ENCODE measurements around the gene NTRK2.
A peak's percentile ranks its signal among the peaks of the same experiment; 100 is the strongest.

The NTRK2 gene

DNA sequence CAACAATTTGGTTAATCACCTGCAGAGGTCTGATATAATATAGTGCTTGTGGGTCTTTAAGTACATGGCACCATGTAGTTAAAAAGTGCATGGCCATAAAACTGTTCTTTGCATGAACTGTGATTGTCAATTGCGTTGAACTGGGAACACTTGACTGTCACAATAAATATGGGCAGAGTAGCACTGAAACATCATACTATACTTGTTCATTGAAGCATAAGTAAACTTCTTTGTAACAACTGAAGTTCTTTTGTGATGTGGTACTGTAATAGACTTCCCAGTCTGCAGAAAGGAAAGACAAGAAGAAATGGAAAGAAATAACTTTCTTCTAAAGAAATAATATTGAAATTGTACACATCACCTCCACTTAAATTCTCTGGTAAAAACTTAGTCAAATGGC lies 9.8 kb upstream of the NTRK2 start:
- H3K4me3 ChIP-seq (ENCODE audit: extremely low read depth, insufficient read depth, low read length, poor library complexity, severe bottlenecking): no peak overlapping the region
- peaks cover 5% of the 10 kb centered on the region for H3K9me3 ChIP-seq (ENCODE audit: control insufficient read depth, low read length)
- no peak overlapping the region for H3K27ac ChIP-seq (ENCODE audit: low read depth, low read length, severe bottlenecking)
- no CpG with 5 or more reads among the region's 1 CpG for WGBS, 2 experiments (ENCODE audit: insufficient coverage in 2 of 2)
- no peaks in the 10 kb centered on the region for H3K4me1 ChIP-seq (ENCODE audit: control insufficient read depth, insufficient read depth, low read length, poor library complexity, severe bottlenecking)
- H3K36me3 ChIP-seq (ENCODE audit: control insufficient read depth, insufficient read depth, low read length): no peaks in the 10 kb centered on the region

DNA sequence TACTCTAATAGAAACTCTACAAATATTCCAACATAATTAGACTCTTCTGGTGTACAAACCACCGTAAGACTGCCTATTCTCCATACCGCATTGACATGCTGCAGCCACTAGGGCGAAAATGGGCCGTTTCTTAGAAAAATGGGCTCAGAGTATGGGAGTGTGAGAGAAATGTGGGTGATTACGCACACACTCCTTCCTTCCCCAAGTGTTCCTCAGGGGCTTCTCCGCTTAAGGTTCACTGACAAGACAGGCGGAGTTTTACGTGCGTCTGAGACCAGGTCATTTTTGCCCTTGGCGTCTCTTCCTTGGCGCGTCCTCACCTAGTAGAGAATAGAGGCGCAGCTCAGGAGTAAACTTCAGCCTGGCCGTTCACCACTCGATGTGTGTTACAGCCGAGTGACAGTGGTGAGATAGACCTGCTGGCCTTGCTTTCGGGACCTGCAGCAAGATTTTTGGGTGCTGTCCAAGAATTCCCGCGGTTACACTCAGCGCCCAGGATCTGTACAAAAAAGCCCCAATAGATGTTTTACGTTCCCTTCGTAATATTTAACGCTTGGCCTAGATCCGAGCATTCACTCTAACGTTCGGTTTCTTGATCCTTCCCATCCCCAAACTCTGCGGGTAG lies 1.8 kb upstream of the NTRK2 start:
- H3K4me3 ChIP-seq (ENCODE audit: extremely low read depth, insufficient read depth, low read length, poor library complexity, severe bottlenecking): peak overlapping the region; percentile 40
- H3K4me1 ChIP-seq (ENCODE audit: control insufficient read depth, insufficient read depth, low read length, poor library complexity, severe bottlenecking): no peaks in the 10 kb centered on the region
- H3K36me3 ChIP-seq (ENCODE audit: control insufficient read depth, insufficient read depth, low read length): no peaks in the 10 kb centered on the region
- H3K9me3 ChIP-seq (ENCODE audit: control insufficient read depth, low read length): peaks cover 5% of the 10 kb centered on the region
- no peak overlapping the region for H3K27ac ChIP-seq (ENCODE audit: low read depth, low read length, severe bottlenecking)
- WGBS, 2 experiments (ENCODE audit: insufficient coverage in 2 of 2): 6 to 12% methylated on average over 15 to 18 of the region's 27 CpGs

DNA sequence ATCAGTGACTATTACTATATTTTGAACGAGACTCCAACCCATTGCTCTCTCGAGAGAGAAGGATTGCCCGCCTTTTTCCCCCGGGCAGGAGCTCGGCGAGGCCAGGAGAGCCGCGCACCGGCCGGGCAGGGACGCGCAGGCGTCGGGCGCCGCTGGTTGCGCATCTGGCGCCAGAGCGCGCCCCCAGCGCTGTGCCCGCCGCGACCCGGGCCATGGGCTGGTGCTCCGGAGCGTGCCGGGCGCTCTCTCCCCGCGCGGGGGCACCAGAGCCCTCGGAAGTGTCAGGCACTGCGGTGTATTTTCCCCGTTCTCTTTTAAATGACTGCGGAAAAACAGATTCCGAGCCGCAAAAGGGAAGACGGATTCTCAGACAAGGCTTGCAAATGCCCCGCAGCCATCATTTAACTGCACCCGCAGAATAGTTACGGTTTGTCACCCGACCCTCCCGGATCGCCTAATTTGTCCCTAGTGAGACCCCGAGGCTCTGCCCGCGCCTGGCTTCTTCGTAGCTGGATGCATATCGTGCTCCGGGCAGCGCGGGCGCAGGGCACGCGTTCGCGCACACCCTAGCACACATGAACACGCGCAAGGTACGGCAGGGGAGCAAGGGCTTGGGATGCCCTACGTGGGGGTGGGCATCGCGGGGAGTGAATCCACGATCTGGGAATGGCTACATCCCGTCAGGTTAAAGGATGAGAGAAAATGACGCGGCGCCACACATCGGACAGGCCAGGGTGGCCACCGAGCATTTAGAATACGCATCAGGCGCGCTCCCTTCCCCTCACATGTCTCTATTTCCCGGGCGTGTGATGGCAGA lies 1.1 kb upstream of the NTRK2 start:
- H3K4me1 ChIP-seq (ENCODE audit: control insufficient read depth, insufficient read depth, low read length, poor library complexity, severe bottlenecking): no peaks in the 10 kb centered on the region
- WGBS, 2 experiments (ENCODE audit: insufficient coverage in 2 of 2): 0 to 1% methylated on average over 48 to 58 of the region's 76 CpGs
- H3K27ac ChIP-seq (ENCODE audit: low read depth, low read length, severe bottlenecking): no peak overlapping the region
- peaks cover 5% of the 10 kb centered on the region for H3K9me3 ChIP-seq (ENCODE audit: control insufficient read depth, low read length)
- peak overlapping the region; percentile 40 for H3K4me3 ChIP-seq (ENCODE audit: extremely low read depth, insufficient read depth, low read length, poor library complexity, severe bottlenecking)
- no peaks in the 10 kb centered on the region for H3K36me3 ChIP-seq (ENCODE audit: control insufficient read depth, insufficient read depth, low read length)

- WGBS, 2 experiments (ENCODE audit: insufficient coverage in 2 of 2): 0 to 4% methylated on average over 2 to 3 of the region's 7 CpGs
- no peak overlapping the region for H3K27ac ChIP-seq (ENCODE audit: low read depth, low read length, severe bottlenecking)
Measured at GRCh38 chr9:84669013-84669287, 579 bp upstream of the NTRK2 start.

DNA sequence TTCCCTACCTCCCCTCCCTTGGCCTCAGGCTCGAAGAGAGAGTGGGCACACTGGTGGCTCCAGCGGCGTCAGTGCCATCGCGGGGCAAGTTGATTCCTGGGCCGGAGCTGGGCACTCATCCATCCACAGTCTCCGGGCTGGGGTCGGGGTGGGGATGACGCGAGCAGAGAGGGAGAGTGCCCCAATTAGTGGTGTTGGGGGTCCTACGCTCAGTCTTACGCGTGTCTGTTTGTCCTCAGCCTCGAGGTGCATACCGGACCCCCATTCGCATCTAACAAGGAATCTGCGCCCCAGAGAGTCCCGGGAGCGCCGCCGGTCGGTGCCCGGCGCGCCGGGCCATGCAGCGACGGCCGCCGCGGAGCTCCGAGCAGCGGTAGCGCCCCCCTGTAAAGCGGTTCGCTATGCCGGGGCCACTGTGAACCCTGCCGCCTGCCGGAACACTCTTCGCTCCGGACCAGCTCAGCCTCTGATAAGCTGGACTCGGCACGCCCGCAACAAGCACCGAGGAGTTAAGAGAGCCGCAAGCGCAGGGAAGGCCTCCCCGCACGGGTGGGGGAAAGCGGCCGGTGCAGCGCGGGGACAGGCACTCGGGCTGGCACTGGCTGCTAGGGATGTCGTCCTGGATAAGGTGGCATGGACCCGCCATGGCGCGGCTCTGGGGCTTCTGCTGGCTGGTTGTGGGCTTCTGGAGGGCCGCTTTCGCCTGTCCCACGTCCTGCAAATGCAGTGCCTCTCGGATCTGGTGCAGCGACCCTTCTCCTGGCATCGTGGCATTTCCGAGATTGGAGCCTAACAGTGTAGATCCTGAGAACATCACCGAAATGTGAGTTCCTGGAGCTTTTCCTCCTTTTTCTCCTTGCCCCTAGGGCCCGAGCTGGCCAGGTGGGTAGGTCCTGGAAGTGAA lies 861 bp downstream of the NTRK2 start:
- WGBS, 2 experiments (ENCODE audit: insufficient coverage in 2 of 2): 2% methylated on average over 47 to 65 of the region's 67 CpGs
- Histone ChIP-seq H3K9me3 (ENCODE audit: control insufficient read depth, low read length) (no peaks in the 10 kb centered on the region), H3K4me3 (ENCODE audit: extremely low read depth, insufficient read depth, low read length, poor library complexity, severe bottlenecking) (peak overlapping the region; percentile 40), H3K4me1 (ENCODE audit: control insufficient read depth, insufficient read depth, low read length, poor library complexity, severe bottlenecking) (no peaks in the 10 kb centered on the region), H3K27ac (ENCODE audit: low read depth, low read length, severe bottlenecking) (no peak overlapping the region), H3K36me3 (ENCODE audit: control insufficient read depth, insufficient read depth, low read length) (no peaks in the 10 kb centered on the region)

More at GRCh38 chr9:84669013-84669287, 579 bp upstream of the NTRK2 start:
- no peaks in the 10 kb centered on the region for H3K4me1 ChIP-seq (ENCODE audit: control insufficient read depth, insufficient read depth, low read length, poor library complexity, severe bottlenecking)
- peaks cover 2% of the 10 kb centered on the region for H3K9me3 ChIP-seq (ENCODE audit: control insufficient read depth, low read length)
- no peaks in the 10 kb centered on the region for H3K36me3 ChIP-seq (ENCODE audit: control insufficient read depth, insufficient read depth, low read length)
- H3K4me3 ChIP-seq (ENCODE audit: extremely low read depth, insufficient read depth, low read length, poor library complexity, severe bottlenecking): peak overlapping the region; percentile 40

- Histone ChIP-seq H3K9me3 (ENCODE audit: control insufficient read depth, low read length) (no peaks in the 10 kb centered on the region), H3K27ac (ENCODE audit: low read depth, low read length, severe bottlenecking) (no peak overlapping the region), H3K4me1 (ENCODE audit: control insufficient read depth, insufficient read depth, low read length, poor library complexity, severe bottlenecking) (no peaks in the 10 kb centered on the region), H3K36me3 (ENCODE audit: control insufficient read depth, insufficient read depth, low read length) (no peaks in the 10 kb centered on the region), H3K4me3 (ENCODE audit: extremely low read depth, insufficient read depth, low read length, poor library complexity, severe bottlenecking) (peak overlapping the region; percentile 40)
- 79 to 98% methylated on average over 3 to 4 of the region's 9 CpGs for WGBS, 2 experiments (ENCODE audit: insufficient coverage in 2 of 2)
Measured at GRCh38 chr9:84671586-84672521, 2.3 kb downstream of the NTRK2 start.

- no peak overlapping the region for H3K27ac ChIP-seq (ENCODE audit: low read depth, low read length, severe bottlenecking)
- 92 to 94% methylated on average over 2 of the region's 4 CpGs for WGBS, 2 experiments (ENCODE audit: insufficient coverage in 2 of 2)
- H3K4me1 ChIP-seq (ENCODE audit: control insufficient read depth, insufficient read depth, low read length, poor library complexity, severe bottlenecking): no peaks in the 10 kb centered on the region
- no peak overlapping the region for H3K4me3 ChIP-seq (ENCODE audit: extremely low read depth, insufficient read depth, low read length, poor library complexity, severe bottlenecking)
- no peaks in the 10 kb centered on the region for H3K36me3 ChIP-seq (ENCODE audit: control insufficient read depth, insufficient read depth, low read length)
- H3K9me3 ChIP-seq (ENCODE audit: control insufficient read depth, low read length): no peaks in the 10 kb centered on the region
Measured at GRCh38 chr9:84673806-84674205, 4.3 kb downstream of the NTRK2 start.

DNA sequence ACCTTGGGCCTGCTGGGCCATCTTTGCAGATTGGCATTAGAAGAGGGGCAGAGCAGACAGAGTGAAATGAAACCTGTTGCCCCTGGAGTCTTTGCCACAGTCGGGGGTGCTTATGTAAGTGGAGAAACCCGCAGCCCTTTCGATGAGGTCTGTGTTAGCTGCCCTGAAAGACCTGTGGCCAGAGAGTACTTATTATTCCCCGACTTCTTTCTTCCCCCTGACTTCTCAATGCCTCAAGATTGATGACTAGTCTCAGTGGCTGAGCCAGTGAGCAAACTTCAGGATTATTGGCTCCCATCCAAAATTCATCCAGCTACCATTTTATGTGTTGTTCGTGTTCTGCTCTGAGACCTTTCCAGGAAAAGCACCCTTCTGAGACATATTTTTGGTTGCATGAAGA lies 7.6 kb downstream of the NTRK2 start:
- no peaks in the 10 kb centered on the region for H3K4me1 ChIP-seq (ENCODE audit: control insufficient read depth, insufficient read depth, low read length, poor library complexity, severe bottlenecking)
- 79 to 80% methylated on average over 4 to 5 of the region's 5 CpGs for WGBS, 2 experiments (ENCODE audit: insufficient coverage in 2 of 2)
- no peaks in the 10 kb centered on the region for H3K9me3 ChIP-seq (ENCODE audit: control insufficient read depth, low read length)
- H3K4me3 ChIP-seq (ENCODE audit: extremely low read depth, insufficient read depth, low read length, poor library complexity, severe bottlenecking): no peak overlapping the region
- no peak overlapping the region for H3K27ac ChIP-seq (ENCODE audit: low read depth, low read length, severe bottlenecking)
- H3K36me3 ChIP-seq (ENCODE audit: control insufficient read depth, insufficient read depth, low read length): no peaks in the 10 kb centered on the region

DNA sequence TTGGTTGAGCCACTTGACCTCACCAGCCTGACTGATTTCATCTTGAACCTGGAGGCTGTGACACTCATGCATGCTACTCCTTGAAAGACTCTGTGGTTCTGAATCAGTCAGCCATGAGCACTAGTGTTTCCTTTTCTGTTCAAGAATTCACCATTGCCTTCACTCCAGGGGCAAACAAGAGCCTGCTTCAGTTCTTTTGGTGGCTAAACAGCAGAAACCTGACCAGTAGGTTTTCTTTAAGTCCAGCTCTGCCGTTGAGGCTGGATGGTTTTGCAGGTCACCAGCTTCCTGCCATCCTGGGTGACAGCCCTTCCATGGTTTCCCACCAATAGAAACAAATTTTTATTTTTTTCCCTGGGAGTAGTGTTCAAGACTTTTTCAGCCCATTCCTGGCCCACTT lies 10.0 kb downstream of the NTRK2 start:
- WGBS, 2 experiments (ENCODE audit: insufficient coverage in 2 of 2): 92% methylated on average over 1 of the region's 1 CpG; no CpG with 5 or more reads in 1 of the 2 experiments
- Histone ChIP-seq H3K4me3 (ENCODE audit: extremely low read depth, insufficient read depth, low read length, poor library complexity, severe bottlenecking) (no peak overlapping the region), H3K27ac (ENCODE audit: low read depth, low read length, severe bottlenecking) (no peak overlapping the region), H3K4me1 (ENCODE audit: control insufficient read depth, insufficient read depth, low read length, poor library complexity, severe bottlenecking) (no peaks in the 10 kb centered on the region), H3K36me3 (ENCODE audit: control insufficient read depth, insufficient read depth, low read length) (no peaks in the 10 kb centered on the region), H3K9me3 (ENCODE audit: control insufficient read depth, low read length) (no peaks in the 10 kb centered on the region)

Data from mesodermal cell (in vitro differentiated cells).